ENCODE measurements around the gene ASIC1. TPM values are rescaled to one million over a fixed set of nuclear protein-coding genes. Genes with fewer than 3 reads are reported as not detected.

ASIC1 gene
- total RNA-seq (2012; rRNA removed), result 1.4 and 1.6 TPM in 2 replicates
- 9.5 and 9.9 TPM in 2 replicates for polyA plus RNA-seq (2012; rRNA removed)
- 4.7 and 8.5 TPM in 2 replicates for polyA plus RNA-seq (2012; cell fraction: cytosol; rRNA removed)
- 25.9 and 31.9 TPM in 2 replicates for polyA plus RNA-seq (2012; cell fraction: nucleus; rRNA removed; ENCODE audit: low replicate concordance)
- percentile 45 among the genes with signal in this experiment for Bru-seq, nascent RNA
- percentile 45 among the genes with signal in this experiment for BruChase-seq, experiment 1, labeled RNA remaining after a 6-hour chase
- BruChase-seq, experiment 2, labeled RNA remaining after a 2-hour chase, result percentile 51 among the genes with signal in this experiment
- long read RNA-seq, partial matches to known transcripts, result 2 of 5 reads
- long read RNA-seq, other reads (novel, unspliced or antisense), result 1 of 5 reads

GRCh38 chr12:50057000-50057841 is at the start of gene ASIC1:
Gene ASIC1 (plus strand): TSS chr12:50057596. CDS start chr12:50058767, 1,171 bp downstream.
- Histone ChIP-seq H3K4me2 (ENCODE audit: low read depth, low read length) (peak within 1 kb of the TSS; percentile 100), H3K79me1 (ENCODE audit: low read depth in 1 of 2, low read length in 2 of 2) (no peaks in the 10 kb centered on the region; a peak in 1 of 4 replicates), H2AK9ac (replicated peaks; ENCODE audit: low read depth, low read length, poor library complexity) (peak within 1 kb of the TSS; percentile 75), H3K23ac (ENCODE audit: low read depth, low read length) (peak within 1 kb of the TSS; percentile 60), H2BK120ac (ENCODE audit: low read depth, low read length) (no peak within 1 kb of the TSS), H4K5ac (ENCODE audit: low read depth, low read length) (no peak within 1 kb of the TSS; the same call in 1 of the 2 replicates), H3K27me3 (ENCODE audit: control insufficient read depth, insufficient read depth, low read length) (peaks cover 29% of the 10 kb centered on the region), H4K8ac (ENCODE audit: low read depth in 2 of 2, low read length in 2 of 2) (peak within 1 kb of the TSS in 1 of 2 experiments; percentile 55; a peak in 1 of 4 replicates), H3K4ac (ENCODE audit: low read depth, low read length) (peak within 1 kb of the TSS; percentile 22), H3K9ac (ENCODE audit: low read depth, low read length) (peak within 1 kb of the TSS; percentile 65), H3K14ac (replicated peaks; ENCODE audit: low read depth, low read length) (peak within 1 kb of the TSS; percentile 10; the same call in 1 of the 2 replicates), H3K18ac (ENCODE audit: low read depth, low read length) (peak within 1 kb of the TSS; percentile 24; the same call in 1 of the 2 replicates), H2BK5ac (ENCODE audit: low read depth, low read length, poor library complexity, severe bottlenecking) (no peak within 1 kb of the TSS), H2AFZ (replicated peaks; ENCODE audit: low read length, poor library complexity) (peak within 1 kb of the TSS; percentile 90), H3K36me3 (ENCODE audit: control insufficient read depth, insufficient read depth, low read length) (0 out of 2 replicates have a peak, but pooled peaks cover 3% of the 10 kb centered on the region), H4K91ac (ENCODE audit: insufficient read depth, low read depth, low read length) (no peak within 1 kb of the TSS; the same call in 1 of the 2 replicates), H3K4me1 (ENCODE audit: control insufficient read depth, insufficient read depth, low read length) (peaks cover 9% of the 10 kb centered on the region), H3K27ac (ENCODE audit: insufficient read depth, low read length) (peak within 1 kb of the TSS; percentile 71), H2BK15ac (ENCODE audit: low read depth, low read length) (no peak within 1 kb of the TSS), H3K9me1 (ENCODE audit: insufficient read depth, low read length) (no peaks in the 10 kb centered on the region), H3K4me3 (ENCODE audit: insufficient read depth, low read depth, low read length) (peak within 1 kb of the TSS; percentile 85), H3K9me3 (ENCODE audit: control insufficient read depth, insufficient read depth, low read length) (no peaks in the 10 kb centered on the region), H4K20me1 (ENCODE audit: insufficient read depth, low read length) (peaks cover 7% of the 10 kb centered on the region; the same call in 1 of the 2 replicates), H2AK5ac (ENCODE audit: low read depth, low read length) (peak within 1 kb of the TSS; percentile 48; the same call in 1 of the 2 replicates), H2BK20ac (ENCODE audit: low read depth, low read length) (no peak within 1 kb of the TSS), H3K56ac (ENCODE audit: extremely low read depth, insufficient read depth, low read length) (no peak within 1 kb of the TSS)
- 4% methylated on average over 37 of the region's 88 CpGs; no CpG with 5 or more reads in 1 of the 2 experiments for WGBS, 2 experiments (ENCODE audit: extremely low coverage in 2 of 2, insufficient read length in 1 of 2)
- in situ Hi-C loops (cut with MboI; ENCODE audit: low sequenced_read_pairs) (loop anchor here (5.0 kb wide), 1 partner anchor 85 kb away; the partner anchor contains the start of gene AQP6), intact Hi-C loops (cut with micrococcal nuclease) (loop anchor here (1.0 to 2.0 kb wide), 4 partner anchors 83 to 280 kb away; no protein-coding TSS in a partner anchor), dilution Hi-C loops (cut with HindIII; ENCODE audit: low sequenced_read_pairs, unreplicated experiment) (no loop called here)
- DNase-seq, result peak; percentile 67
- no TSS peak for BruUV-seq (replicated peaks)
- ChIA-PET CTCF (interaction anchor here (1.1 to 1.8 kb wide), 3 partner anchors 13 to 112 kb away, joined by 3 to 15 read pairs (median 3); no protein-coding TSS in a partner anchor), POLR2A (ENCODE audit: unreplicated experiment) (no interaction called here)
- peak; percentile 86 for ATAC-seq (ENCODE audit: low read depth)
- TF ChIP-seq RCOR1 (IDR thresholded peaks at IDR 0.05; ENCODE audit: insufficient replicate concordance, low read length) (no peak), RFX5 (IDR thresholded peaks at IDR 0.05; ENCODE audit: low read depth, low read length) (no peak), RAD21 (IDR thresholded peaks at IDR 0.05; ENCODE audit: low read length) (no peak), CEBPB (IDR thresholded peaks at IDR 0.05; ENCODE audit: low read depth, low read length) (no peak), MXI1 (IDR thresholded peaks at IDR 0.05; ENCODE audit: borderline replicate concordance, low read depth, low read length) (0 out of 2 replicates have a peak, but pooled peaks have one; percentile 13), CHD1 (IDR thresholded peaks at IDR 0.05; ENCODE audit: low read depth, low read length) (no peak), SMC3 (IDR thresholded peaks at IDR 0.05; ENCODE audit: low read depth, low read length) (no peak), FOS (IDR thresholded peaks at IDR 0.05; ENCODE audit: low read depth, low read length) (no peak)

Data from IMR-90 (cell line).